Activated T-cell treated with anti-CD3 and anti-CD28 coated beads, Interleukin-2, amount 50 U/mL, for 24 hours (primary cell): Measurements from ENCODE around the gene CARD6.
"Not testable (repeated sequence)": the region's sequence is repeated elsewhere in the genome, so short reads cannot be mapped to it uniquely, and the experiment has no call there.

Source experiments
- DNase-seq: peaks from one replicate; pipeline ENCODE4 v3.0.0-alpha.2; 2020
- H3K27ac Mint-ChIP-seq: 2 replicates; pipeline ENCODE4 v1.8.0; 2020; ENCODE audit warnings: mild to moderate bottlenecking, mixed read lengths
- H3K27me3 Mint-ChIP-seq: 2 replicates; pipeline ENCODE4 v1.8.0; 2020; ENCODE audit warnings: mixed read lengths
- H3K36me3 Mint-ChIP-seq: 2 replicates; pipeline ENCODE4 v1.8.0; 2020; ENCODE audit warnings: low read depth, mixed read lengths
- H3K4me1 Mint-ChIP-seq: 2 replicates; pipeline ENCODE4 v1.8.0; 2020; ENCODE audit warnings: low read depth, mixed read lengths
- H3K4me3 Mint-ChIP-seq: 2 replicates; pipeline ENCODE4 v1.8.0; 2020; ENCODE audit warnings: mild to moderate bottlenecking, moderate library complexity, mixed read lengths
- H3K9me3 Mint-ChIP-seq: 2 replicates; pipeline ENCODE4 v1.8.0; 2020; ENCODE audit warnings: mixed read lengths

Gene CARD6

GRCh38 chr5:40823459-40823858, 17.7 kb upstream of the CARD6 start:
- peaks cover 13% of the 10 kb centered on the region for H3K4me1 Mint-ChIP-seq
- DNase-seq = no peak
- H3K36me3 Mint-ChIP-seq = peaks cover 47% of the 10 kb centered on the region
- no peaks in the 10 kb centered on the region for H3K9me3 Mint-ChIP-seq
- peak overlapping the region; percentile 73 for H3K27ac Mint-ChIP-seq
- H3K4me3 Mint-ChIP-seq = no peak overlapping the region
- no peaks in the 10 kb centered on the region for H3K27me3 Mint-ChIP-seq

GRCh38 chr5:40825461-40826043, 15.6 kb upstream of the CARD6 start:
- H3K4me3 Mint-ChIP-seq = not testable (repeated sequence)

DNA sequence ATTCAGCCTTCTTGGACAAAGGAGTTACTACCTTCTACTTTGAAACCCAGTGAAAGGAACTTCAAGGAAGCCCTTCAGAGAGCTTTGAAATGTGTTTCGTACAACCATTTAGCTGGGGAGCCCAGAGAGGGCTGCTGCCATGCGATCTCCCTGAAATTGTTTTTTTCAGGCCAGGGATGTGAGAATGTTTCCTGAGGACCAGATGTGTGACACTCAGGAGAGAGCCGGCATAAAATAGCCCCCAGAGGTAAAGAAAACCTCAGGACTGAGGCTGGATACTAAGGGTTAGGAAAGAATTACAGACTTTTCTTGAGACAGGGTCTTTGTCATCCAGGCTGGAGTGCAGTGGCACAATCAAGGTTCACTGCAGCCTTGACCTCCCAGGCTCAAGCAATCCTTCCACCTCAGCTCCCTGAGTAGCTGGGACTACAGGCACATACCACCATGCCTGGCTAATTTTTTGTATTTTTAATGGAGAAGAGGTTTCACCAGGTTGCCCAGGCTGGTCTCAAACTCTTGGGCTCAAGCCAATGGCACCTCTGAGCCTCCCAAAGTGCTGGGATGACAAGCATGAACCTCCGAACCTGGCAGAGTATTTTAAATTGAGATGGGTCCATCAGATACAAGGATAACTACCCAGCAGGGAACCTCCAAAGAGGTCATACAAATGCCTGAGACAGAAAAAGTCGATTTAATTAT, 14.5 kb upstream of the CARD6 start:
- H3K27me3 Mint-ChIP-seq = no peaks in the 10 kb centered on the region
- H3K4me3 Mint-ChIP-seq = no peak overlapping the region
- peaks cover 75% of the 10 kb centered on the region for H3K36me3 Mint-ChIP-seq
- H3K9me3 Mint-ChIP-seq = no peaks in the 10 kb centered on the region
- H3K4me1 Mint-ChIP-seq = peaks cover 39% of the 10 kb centered on the region
- DNase-seq = no peak
- H3K27ac Mint-ChIP-seq = peak overlapping the region; percentile 100

More at GRCh38 chr5:40825461-40826043, 15.6 kb upstream of the CARD6 start:
- peak overlapping the region; percentile 79 for H3K27ac Mint-ChIP-seq
- peaks cover 68% of the 10 kb centered on the region for H3K36me3 Mint-ChIP-seq
- peaks cover 29% of the 10 kb centered on the region for H3K4me1 Mint-ChIP-seq
- not testable (repeated sequence) for H3K9me3 Mint-ChIP-seq, H3K27me3 Mint-ChIP-seq, DNase-seq

DNA sequence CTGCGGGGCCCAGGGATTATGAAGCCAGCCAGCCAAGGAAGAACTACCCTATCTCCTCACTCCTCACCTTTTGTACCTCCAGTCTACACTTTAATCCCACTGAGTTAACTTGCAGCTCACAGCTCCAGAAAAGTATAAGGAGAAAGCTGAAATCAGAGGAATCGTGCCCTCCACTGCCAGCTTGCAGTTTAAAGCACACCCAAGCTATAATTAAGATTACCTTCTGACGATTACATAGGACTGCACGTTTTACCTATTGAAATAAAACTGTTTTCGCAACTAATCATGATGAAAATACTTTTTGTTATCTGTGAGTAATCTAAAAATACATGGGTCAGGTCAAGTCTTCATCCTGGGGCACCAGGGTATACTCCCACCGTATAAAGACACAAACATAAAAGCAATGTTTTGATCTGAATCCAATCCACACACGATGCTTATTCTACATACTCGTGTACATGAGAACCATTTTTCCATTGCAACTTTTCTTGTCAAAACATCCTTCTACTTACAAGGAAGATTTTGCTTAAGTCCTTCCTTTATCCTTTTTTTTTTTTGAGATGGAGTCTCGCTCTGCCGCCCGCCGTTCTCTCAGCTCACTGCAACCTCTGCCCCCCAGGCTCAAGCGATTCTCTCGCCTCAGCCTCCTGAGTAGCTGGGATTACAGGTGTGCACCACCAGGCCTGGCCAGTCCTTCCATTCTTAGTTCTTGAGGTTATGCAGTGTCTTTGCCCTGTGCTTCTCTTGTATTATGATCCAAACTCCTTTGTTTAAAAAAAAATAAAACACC, 13.8 kb upstream of the CARD6 start:
- Mint-ChIP-seq H3K27me3 (no peaks in the 10 kb centered on the region), H3K4me3 (no peak overlapping the region), H3K9me3 (no peaks in the 10 kb centered on the region), H3K4me1 (peaks cover 47% of the 10 kb centered on the region), H3K36me3 (peaks cover 82% of the 10 kb centered on the region), H3K27ac (peak overlapping the region; percentile 100)
- DNase-seq = no peak

DNA sequence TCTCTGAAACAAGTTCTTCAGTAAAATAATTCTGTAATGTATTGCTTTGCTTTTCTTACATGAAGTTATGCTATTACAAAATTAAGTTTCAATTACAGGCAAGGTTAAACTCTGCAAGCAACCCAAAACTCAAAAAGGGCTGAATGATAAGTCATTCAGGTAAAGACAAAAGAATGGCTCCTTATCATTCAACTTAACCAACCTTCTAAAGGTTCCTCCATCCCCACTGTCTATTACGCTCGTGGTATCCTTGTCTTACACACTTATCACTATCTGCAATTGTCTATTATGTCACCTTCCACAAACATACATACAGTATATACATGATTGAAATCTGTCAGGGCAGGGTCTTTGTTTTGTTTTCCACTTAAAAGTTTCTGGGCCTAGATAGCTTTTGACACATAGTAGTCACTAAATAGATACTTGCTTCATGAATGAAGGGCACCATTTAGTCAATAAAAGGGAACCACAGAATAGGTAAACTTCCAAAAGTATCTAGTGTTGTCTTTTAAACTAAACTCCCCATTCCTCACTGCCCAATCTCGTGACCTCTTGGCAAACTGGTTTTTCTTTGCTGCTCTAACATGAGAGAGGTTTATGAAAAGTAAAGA, 13.0 kb upstream of the CARD6 start:
- no peaks in the 10 kb centered on the region for H3K9me3 Mint-ChIP-seq
- H3K36me3 Mint-ChIP-seq = peaks cover 85% of the 10 kb centered on the region
- H3K27ac Mint-ChIP-seq = peak overlapping the region; percentile 100
- H3K4me1 Mint-ChIP-seq = peaks cover 54% of the 10 kb centered on the region
- H3K27me3 Mint-ChIP-seq = no peaks in the 10 kb centered on the region
- no peak overlapping the region for H3K4me3 Mint-ChIP-seq
- no peak for DNase-seq

DNA sequence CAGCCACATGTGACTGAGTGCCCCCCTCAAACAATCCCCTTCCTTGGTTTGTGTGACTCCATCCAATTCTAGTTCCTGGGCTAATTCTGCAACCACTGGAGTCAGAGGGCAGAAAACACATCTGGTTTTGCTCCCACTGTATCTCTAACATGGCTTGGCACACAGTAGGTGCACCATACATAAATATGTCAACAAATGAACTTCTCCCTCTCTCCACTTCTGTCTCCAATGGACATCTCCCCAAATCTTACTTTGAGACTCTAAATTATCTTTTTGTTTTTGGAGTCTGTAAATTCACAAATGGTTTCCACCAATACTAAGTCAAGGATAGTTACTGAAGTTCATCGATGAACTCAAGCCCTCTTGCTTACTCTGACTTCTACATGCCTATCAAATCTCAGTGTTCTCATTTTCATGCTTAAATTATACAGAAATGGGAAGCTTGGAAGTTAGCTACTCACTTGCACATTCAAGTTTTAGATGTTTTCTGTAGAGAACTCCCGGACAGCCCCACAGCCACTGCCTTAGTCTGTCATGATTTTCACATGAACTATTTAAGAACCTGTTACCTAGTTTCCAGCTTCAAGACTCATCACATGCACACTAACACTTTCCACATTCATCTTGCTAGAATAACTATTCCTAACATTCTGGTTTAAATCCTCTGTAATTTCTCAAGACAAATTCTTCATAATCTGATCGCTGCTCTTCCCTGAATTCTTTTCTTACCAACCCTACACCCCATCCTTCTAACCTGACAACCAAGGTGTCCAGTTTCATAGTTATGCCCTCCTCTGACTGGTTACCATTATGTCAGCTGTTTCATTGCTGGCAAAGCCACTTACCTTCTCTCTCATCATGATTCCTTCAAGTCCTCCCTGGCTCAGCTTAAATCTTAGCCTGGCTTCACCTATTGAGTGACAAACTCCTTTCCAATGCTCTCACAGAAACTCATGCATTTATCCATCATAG, 12.2 kb upstream of the CARD6 start:
- peak overlapping the region; percentile 100 for H3K27ac Mint-ChIP-seq
- H3K4me1 Mint-ChIP-seq = peaks cover 56% of the 10 kb centered on the region
- H3K27me3 Mint-ChIP-seq = no peaks in the 10 kb centered on the region
- DNase-seq = no peak
- H3K36me3 Mint-ChIP-seq = peaks cover 88% of the 10 kb centered on the region
- no peaks in the 10 kb centered on the region for H3K9me3 Mint-ChIP-seq
- H3K4me3 Mint-ChIP-seq = peak overlapping the region; percentile 18

DNA sequence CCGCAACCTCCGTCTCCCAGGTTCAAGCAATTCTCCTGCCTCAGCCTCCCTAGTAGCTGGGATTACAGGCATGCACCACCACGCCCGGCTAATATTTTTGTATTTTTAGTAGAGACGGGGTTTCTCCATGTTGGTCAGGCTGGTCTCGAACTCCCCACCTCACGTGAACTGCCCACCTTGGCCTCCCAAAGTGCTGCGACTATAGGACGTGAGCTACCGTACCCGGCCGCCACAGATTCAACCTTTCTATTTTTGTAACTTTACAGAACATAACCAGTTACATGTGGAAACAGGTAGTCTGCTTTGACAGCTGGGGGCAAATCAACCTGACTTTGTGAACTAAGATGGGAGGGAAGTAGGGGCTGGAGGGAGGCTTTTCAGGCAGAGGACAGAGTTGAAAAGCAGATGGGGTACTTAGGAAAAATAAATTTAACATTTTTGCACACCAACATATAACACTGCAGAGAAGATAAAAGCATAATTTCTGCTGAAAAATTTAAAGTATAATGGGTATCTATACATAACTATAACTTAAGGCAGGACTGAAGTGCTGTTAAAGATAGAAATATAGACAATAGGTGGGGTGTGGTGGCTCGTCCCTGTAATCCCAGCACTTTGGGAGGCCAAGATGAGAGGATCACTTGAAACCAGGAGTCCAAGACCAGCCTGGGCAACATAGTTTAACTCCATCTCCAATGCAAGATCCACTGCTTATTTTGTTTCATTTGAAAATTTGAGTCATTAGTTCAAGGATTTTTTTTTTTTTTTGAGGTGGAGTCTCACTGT, 11.2 kb upstream of the CARD6 start:
- Mint-ChIP-seq H3K9me3 (no peaks in the 10 kb centered on the region), H3K27me3 (no peaks in the 10 kb centered on the region), H3K36me3 (peaks cover 94% of the 10 kb centered on the region), H3K4me3 (peak overlapping the region; percentile 100), H3K4me1 (peaks cover 56% of the 10 kb centered on the region), H3K27ac (peak overlapping the region; percentile 100)
- DNase-seq = no peak

DNA sequence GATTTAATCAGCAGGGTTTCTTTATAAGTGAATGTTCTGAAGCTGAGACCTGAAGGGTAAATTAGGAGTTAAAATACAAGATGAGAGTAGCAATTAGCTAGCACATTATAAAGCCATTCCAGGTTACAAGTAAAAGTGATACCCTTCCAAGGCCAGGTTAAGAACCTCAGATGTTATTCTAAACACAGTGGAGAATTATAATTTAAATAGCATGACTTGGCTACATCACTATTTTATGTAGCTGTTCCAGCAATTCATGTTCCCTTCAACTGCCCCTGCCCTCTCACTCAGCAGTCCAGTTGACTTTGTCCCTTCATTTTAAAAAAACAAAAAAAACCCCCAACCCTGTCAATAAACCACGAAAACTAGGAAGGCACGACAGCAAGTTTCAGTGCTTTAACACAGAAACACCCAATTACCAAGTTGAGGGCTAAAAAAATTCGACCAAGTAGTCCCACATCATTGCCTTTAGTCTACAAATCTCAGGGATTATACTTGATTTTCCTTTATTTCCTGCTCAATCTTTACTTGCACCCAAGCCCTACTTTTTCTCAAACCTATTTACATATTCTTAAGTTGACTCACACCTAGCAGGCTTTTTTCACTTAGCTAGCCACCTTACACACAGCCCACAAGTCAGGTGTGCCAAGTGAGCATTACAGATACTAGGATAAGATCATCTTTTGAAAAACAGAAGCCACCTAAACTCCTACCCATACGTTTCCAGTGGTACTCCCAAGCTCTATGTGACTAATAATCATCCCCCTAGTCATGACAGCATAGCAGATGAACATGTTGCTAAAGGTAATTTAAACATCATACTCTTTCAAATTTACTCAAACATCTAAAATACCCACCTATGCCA, 9.6 kb upstream of the CARD6 start:
- peaks cover 91% of the 10 kb centered on the region for H3K36me3 Mint-ChIP-seq
- peak overlapping the region; percentile 100 for H3K4me3 Mint-ChIP-seq
- no peaks in the 10 kb centered on the region for H3K9me3 Mint-ChIP-seq
- peak overlapping the region; percentile 100 for H3K27ac Mint-ChIP-seq
- DNase-seq = no peak
- peaks cover 69% of the 10 kb centered on the region for H3K4me1 Mint-ChIP-seq
- no peaks in the 10 kb centered on the region for H3K27me3 Mint-ChIP-seq

DNA sequence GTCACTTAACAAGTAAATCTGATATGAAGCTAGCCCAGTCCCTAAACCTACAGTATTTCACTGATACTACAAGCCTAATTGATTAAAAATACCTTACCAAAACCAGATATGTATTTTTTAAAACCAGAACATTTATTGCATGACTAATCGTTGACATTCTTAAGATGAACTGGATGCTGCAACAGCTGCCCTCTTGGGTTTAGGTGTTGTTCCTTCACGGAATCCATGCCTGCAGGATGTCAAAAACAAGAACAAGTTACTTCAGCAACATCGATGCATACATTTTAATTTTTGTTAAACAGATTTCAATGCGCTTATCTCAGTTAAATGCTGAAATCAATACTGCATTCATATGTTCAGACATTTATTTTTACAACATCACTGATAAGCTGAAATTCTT, 8.8 kb upstream of the CARD6 start:
- peaks cover 68% of the 10 kb centered on the region for H3K4me1 Mint-ChIP-seq
- peak overlapping the region; percentile 100 for H3K27ac Mint-ChIP-seq
- H3K4me3 Mint-ChIP-seq = peak overlapping the region; percentile 100
- H3K9me3 Mint-ChIP-seq = no peaks in the 10 kb centered on the region
- peaks cover 84% of the 10 kb centered on the region for H3K36me3 Mint-ChIP-seq
- no peak for DNase-seq
- no peaks in the 10 kb centered on the region for H3K27me3 Mint-ChIP-seq

- Mint-ChIP-seq H3K27ac (peak overlapping the region; percentile 100), H3K9me3 (no peaks in the 10 kb centered on the region), H3K4me1 (peaks cover 63% of the 10 kb centered on the region), H3K27me3 (no peaks in the 10 kb centered on the region), H3K36me3 (peaks cover 69% of the 10 kb centered on the region), H3K4me3 (peak overlapping the region; percentile 100)
- no peak for DNase-seq
Observed at GRCh38 chr5:40833712-40834229, 7.4 kb upstream of the CARD6 start.

- Mint-ChIP-seq H3K36me3 (peaks cover 63% of the 10 kb centered on the region), H3K4me1 (peaks cover 57% of the 10 kb centered on the region), H3K9me3 (no peaks in the 10 kb centered on the region), H3K4me3 (peak overlapping the region; percentile 100), H3K27me3 (no peaks in the 10 kb centered on the region), H3K27ac (peak overlapping the region; percentile 100)
- peak; percentile 48 for DNase-seq
Observed at GRCh38 chr5:40834391-40834848, 6.7 kb upstream of the CARD6 start.
